Measurements from ENCODE around the gene WDR5. TPM values are rescaled to one million over a fixed set of nuclear protein-coding genes. Genes with fewer than 3 reads are reported as not detected.
"Not testable (repeated sequence)": the region's sequence is repeated elsewhere in the genome, so short reads cannot be mapped to it uniquely, and the experiment has no call there.

WDR5 gene
- total RNA-seq (2014; rRNA removed; shearing (Covaris generic)), result 76.4 and 84.9 TPM in 2 replicates

- Histone ChIP-seq H3K36me3 (peaks cover 23% of the 10 kb centered on the region), H3K27me3 (no peaks in the 10 kb centered on the region), H3K4me3 (peak within 1 kb of the TSS; percentile 81), H3K27ac (peak within 1 kb of the TSS; percentile 77), H3K4me1 (peaks cover 29% of the 10 kb centered on the region), H3K9me3 (replicated peaks) (no peaks in the 10 kb centered on the region)
- peak; percentile 94 to 95 for DNase-seq
These were observed at the start of gene WDR5 for GRCh38 chr9:134135343-134136117. TSS of gene WDR5 (plus strand) at chr9:134136082. CDS start at chr9:134139878, 3,796 bp downstream.

- no peak for DNase-seq
- Histone ChIP-seq H3K27ac (no peak overlapping the region), H3K4me1 (no peaks in the 10 kb centered on the region), H3K9me3 (replicated peaks) (peaks cover 12% of the 10 kb centered on the region), H3K27me3 (no peaks in the 10 kb centered on the region; the same call in 1 of the 2 replicates), H3K4me3 (no peak overlapping the region), H3K36me3 (no peaks in the 10 kb centered on the region)
These were observed 47.7 kb upstream of the WDR5 start for GRCh38 chr9:134088063-134088725.

- no peaks in the 10 kb centered on the region for H3K4me1 ChIP-seq
- no peak for DNase-seq
- H3K4me3 ChIP-seq, result no peak overlapping the region
- no peak overlapping the region for H3K27ac ChIP-seq
- no peaks in the 10 kb centered on the region for H3K36me3 ChIP-seq
- peaks cover 12% of the 10 kb centered on the region for H3K9me3 ChIP-seq (replicated peaks)
- H3K27me3 ChIP-seq, result peaks cover 5% of the 10 kb centered on the region
These were observed 45.9 kb upstream of the WDR5 start for GRCh38 chr9:134089972-134090371.

GRCh38 chr9:134099123-134099761, 36.6 kb upstream of the WDR5 start:
- no peaks in the 10 kb centered on the region for H3K9me3 ChIP-seq (replicated peaks)
- no peak overlapping the region for H3K4me3 ChIP-seq
- H3K27me3 ChIP-seq, result 0 out of 2 replicates have a peak, but pooled peaks cover 3% of the 10 kb centered on the region
- DNase-seq, result peak; percentile 63 to 87
- H3K4me1 ChIP-seq, result no peaks in the 10 kb centered on the region
- H3K36me3 ChIP-seq, result no peaks in the 10 kb centered on the region
- no peak overlapping the region for H3K27ac ChIP-seq

GRCh38 chr9:134100040-134100439, 35.8 kb upstream of the WDR5 start:
- Histone ChIP-seq H3K4me3 (no peak overlapping the region), H3K27ac (no peak overlapping the region), H3K36me3 (no peaks in the 10 kb centered on the region), H3K27me3 (0 out of 2 replicates have a peak, but pooled peaks cover 3% of the 10 kb centered on the region), H3K4me1 (no peaks in the 10 kb centered on the region), H3K9me3 (replicated peaks) (no peaks in the 10 kb centered on the region)
- peak in 1 of 2 experiments; percentile 44 for DNase-seq

- not testable (repeated sequence) for H3K27me3 ChIP-seq, H3K4me3 ChIP-seq
These were observed 34.7 kb upstream of the WDR5 start for GRCh38 chr9:134101133-134101532.

GRCh38 chr9:134101623-134102149, 34.2 kb upstream of the WDR5 start:
- Histone ChIP-seq H3K4me1 (no peaks in the 10 kb centered on the region), H3K27me3 (0 out of 2 replicates have a peak, but pooled peaks cover 3% of the 10 kb centered on the region), H3K9me3 (replicated peaks) (0 out of 2 replicates have a peak, but pooled peaks cover 3% of the 10 kb centered on the region), H3K27ac (no peak overlapping the region), H3K36me3 (no peaks in the 10 kb centered on the region), H3K4me3 (no peak overlapping the region)
- no peak for DNase-seq

More at GRCh38 chr9:134101133-134101532, 34.7 kb upstream of the WDR5 start:
- not testable (repeated sequence) for H3K27ac ChIP-seq; H3K4me1 ChIP-seq; H3K36me3 ChIP-seq; DNase-seq; H3K9me3 ChIP-seq (replicated peaks)

- Histone ChIP-seq H3K4me3 (no peak overlapping the region), H3K36me3 (no peaks in the 10 kb centered on the region), H3K4me1 (no peaks in the 10 kb centered on the region), H3K27ac (no peak overlapping the region), H3K9me3 (replicated peaks) (peaks cover 3% of the 10 kb centered on the region; the same call in 1 of the 2 replicates), H3K27me3 (0 out of 2 replicates have a peak, but pooled peaks cover 3% of the 10 kb centered on the region)
- DNase-seq, result no peak
These were observed 32.4 kb upstream of the WDR5 start for GRCh38 chr9:134103391-134103998.

- Histone ChIP-seq H3K27ac (no peak overlapping the region), H3K4me1 (no peaks in the 10 kb centered on the region), H3K27me3 (no peaks in the 10 kb centered on the region), H3K36me3 (no peaks in the 10 kb centered on the region), H3K4me3 (no peak overlapping the region), H3K9me3 (replicated peaks) (peaks cover 3% of the 10 kb centered on the region; the same call in 1 of the 2 replicates)
- no peak for DNase-seq
These were observed 24.8 kb upstream of the WDR5 start for GRCh38 chr9:134111064-134111463.

- no peak overlapping the region for H3K4me3 ChIP-seq
- H3K36me3 ChIP-seq, result no peaks in the 10 kb centered on the region
- H3K27me3 ChIP-seq, result no peaks in the 10 kb centered on the region
- H3K27ac ChIP-seq, result no peak overlapping the region
- H3K9me3 ChIP-seq (replicated peaks), result no peaks in the 10 kb centered on the region; the same call in 1 of the 2 replicates
- H3K4me1 ChIP-seq, result no peaks in the 10 kb centered on the region
- DNase-seq, result no peak
These were observed 23.3 kb upstream of the WDR5 start for GRCh38 chr9:134112561-134112960.

GRCh38 chr9:134118972-134119371, 16.9 kb upstream of the WDR5 start:
- H3K27ac ChIP-seq; H3K9me3 ChIP-seq (replicated peaks); DNase-seq; H3K36me3 ChIP-seq; H3K4me1 ChIP-seq; H3K4me3 ChIP-seq; H3K27me3 ChIP-seq: not testable (repeated sequence)

- Histone ChIP-seq H3K36me3 (no peaks in the 10 kb centered on the region), H3K27me3 (no peaks in the 10 kb centered on the region), H3K4me3 (no peak overlapping the region), H3K9me3 (replicated peaks) (no peaks in the 10 kb centered on the region), H3K4me1 (peaks cover 4% of the 10 kb centered on the region), H3K27ac (no peak overlapping the region)
- no peak for DNase-seq
These were observed 12.1 kb upstream of the WDR5 start for GRCh38 chr9:134123764-134124128.

- Histone ChIP-seq H3K27ac (no peak overlapping the region), H3K36me3 (no peaks in the 10 kb centered on the region), H3K4me3 (no peak overlapping the region), H3K27me3 (no peaks in the 10 kb centered on the region), H3K9me3 (replicated peaks) (no peaks in the 10 kb centered on the region), H3K4me1 (peaks cover 18% of the 10 kb centered on the region)
- DNase-seq, result peak in 1 of 2 experiments; percentile 58
These were observed 10.3 kb upstream of the WDR5 start for GRCh38 chr9:134125413-134126095.

- H3K27ac ChIP-seq, result no peak overlapping the region
- H3K4me1 ChIP-seq, result peaks cover 24% of the 10 kb centered on the region
- no peak for DNase-seq
- H3K36me3 ChIP-seq, result no peaks in the 10 kb centered on the region
- no peak overlapping the region for H3K4me3 ChIP-seq
- H3K9me3 ChIP-seq (replicated peaks), result no peaks in the 10 kb centered on the region
- H3K27me3 ChIP-seq, result no peaks in the 10 kb centered on the region
These were observed 9.5 kb upstream of the WDR5 start for GRCh38 chr9:134126373-134126772.

Measured in SJCRH30 (cell line).